Activated CD8-positive, alpha-beta memory T cell treated with anti-CD3 and anti-CD28 coated beads for 24 hours (primary cell): ENCODE results near the gene PPBP.

ENCODE experiments used
- DNase-seq: peaks from one replicate; pipeline ENCODE4 v3.0.0-alpha.2; 2020

PPBP gene

GRCh38 chr4:73988061-73988460, at the start of gene PPBP:
TSS of gene PPBP (minus strand) at chr4:73988190. CDS start at chr4:73988103, 87 bp downstream.
- DNase-seq: no peak

- no peak for DNase-seq
Observed at GRCh38 chr4:74037076-74037955, 49.3 kb upstream of the PPBP start.

GRCh38 chr4:74033739-74034138, 45.7 kb upstream of the PPBP start:
- DNase-seq: no peak

DNA sequence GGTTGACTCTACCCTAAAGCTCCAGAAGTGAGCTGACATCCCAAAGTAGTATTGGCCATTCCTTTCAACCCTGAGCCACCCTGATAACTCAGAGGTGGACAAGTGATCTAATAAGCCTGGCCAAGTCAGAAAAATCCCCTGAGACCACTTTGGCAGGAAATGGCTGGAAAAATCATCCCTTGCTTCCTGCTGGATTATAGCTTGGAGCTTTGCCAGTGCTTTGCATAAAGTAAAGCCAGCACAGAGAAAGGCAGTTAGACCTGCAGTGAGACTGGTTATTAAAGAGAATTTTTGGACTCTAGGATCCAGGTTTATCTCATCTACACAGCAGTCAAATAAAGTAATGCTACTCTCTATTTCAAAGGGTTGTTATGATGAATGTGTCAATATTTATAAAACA, 44.1 kb upstream of the PPBP start:
- no peak for DNase-seq

DNA sequence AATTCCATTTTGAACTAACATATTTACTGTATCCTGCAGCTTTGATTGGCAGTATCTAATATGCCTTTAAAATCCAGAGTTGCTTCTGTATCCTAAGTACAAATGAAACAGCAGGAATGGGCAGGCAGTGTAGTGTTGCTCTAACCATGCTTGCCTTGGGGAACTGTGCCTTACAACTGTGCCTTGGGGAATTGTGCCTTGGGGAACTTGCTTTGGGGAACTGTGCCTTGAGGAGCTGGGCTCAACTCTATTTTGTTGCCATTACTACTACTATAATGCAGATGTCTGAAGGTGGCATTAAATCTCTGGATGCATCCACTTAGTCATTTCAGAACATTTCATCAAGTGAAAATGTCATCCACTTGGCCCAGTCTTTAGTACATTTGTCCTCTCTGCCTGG, 43.6 kb upstream of the PPBP start:
- no peak for DNase-seq

- no peak for DNase-seq
Observed at GRCh38 chr4:74030285-74030684, 42.3 kb upstream of the PPBP start.

DNA sequence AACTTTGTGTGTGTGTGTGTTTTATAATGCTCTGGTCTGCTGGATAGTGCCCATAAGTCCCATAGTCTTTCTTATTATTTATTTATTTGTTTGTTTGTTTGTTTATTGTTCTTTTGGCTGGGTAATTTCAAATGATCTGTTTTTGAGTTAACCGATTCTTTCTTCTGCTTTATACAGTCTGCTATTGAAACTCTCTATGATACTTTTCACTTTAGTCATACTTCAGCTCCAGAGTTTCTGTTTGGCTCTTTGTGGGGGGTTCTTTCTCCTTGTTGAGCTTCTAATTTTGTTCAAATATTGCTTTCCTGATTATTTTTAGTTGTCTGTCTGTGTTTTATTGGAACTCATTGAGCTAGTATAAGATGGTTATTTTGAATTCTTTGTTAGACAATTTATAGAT, 40.5 kb upstream of the PPBP start:
- no peak for DNase-seq

DNA sequence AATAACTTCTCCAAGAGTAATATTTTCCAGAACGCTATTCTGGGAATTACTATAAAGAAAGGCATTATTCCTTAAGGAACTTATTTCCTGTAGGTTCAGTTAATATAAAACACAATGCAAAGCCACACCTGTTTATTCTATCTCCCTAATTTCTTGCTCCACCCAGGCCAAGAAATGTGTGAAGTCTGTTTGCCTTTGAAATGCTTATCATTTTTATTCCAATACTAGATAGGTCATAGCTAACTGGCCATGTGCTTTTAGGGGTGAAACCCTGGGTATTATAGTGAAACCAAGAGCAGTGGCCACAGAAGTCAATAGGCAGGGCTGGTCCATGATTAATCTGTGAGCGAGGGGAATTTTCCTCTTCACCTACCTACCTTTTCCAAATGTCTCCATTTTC, 35.7 kb upstream of the PPBP start:
- DNase-seq: no peak

DNA sequence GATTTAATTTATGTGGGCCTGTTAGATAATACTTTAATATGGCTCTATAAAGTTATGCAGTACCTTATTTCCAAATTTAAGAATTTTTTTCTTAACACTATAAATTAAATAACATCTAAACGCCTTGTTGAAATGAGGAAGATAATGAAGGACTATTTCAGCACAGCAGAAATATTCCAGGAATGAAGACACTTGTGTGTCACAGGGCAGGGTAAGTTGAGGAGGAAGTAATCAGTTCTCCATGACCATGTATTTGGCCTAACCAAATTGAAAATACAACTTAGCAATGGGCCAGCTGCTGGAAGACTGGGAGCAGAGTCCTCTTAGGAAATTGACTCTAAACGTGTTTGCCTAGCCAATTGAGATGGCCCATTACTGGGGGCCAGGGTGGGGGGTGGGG, 33.6 kb upstream of the PPBP start:
- no peak for DNase-seq

DNA sequence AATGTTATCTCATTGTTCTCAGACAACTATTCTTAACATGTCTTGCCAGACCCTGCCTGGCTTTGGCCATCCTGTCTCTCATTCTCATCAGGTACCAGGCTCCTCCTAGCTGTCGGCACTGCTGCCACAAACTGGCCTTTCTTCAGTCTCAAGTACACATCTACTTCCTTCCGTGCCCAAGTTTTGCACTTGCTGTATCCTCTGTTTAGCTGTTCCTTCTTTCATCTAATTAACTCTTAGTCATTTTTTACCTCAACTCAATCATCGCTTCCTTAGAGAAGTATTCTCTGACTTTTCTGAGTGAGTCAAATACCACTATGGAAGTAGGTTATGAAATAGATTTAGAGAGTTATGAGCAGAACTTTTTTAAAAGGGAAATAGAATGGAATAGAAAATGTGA, 30.8 kb upstream of the PPBP start:
- DNase-seq: no peak

GRCh38 chr4:74018116-74018515, 30.1 kb upstream of the PPBP start:
- DNase-seq: no peak

DNA sequence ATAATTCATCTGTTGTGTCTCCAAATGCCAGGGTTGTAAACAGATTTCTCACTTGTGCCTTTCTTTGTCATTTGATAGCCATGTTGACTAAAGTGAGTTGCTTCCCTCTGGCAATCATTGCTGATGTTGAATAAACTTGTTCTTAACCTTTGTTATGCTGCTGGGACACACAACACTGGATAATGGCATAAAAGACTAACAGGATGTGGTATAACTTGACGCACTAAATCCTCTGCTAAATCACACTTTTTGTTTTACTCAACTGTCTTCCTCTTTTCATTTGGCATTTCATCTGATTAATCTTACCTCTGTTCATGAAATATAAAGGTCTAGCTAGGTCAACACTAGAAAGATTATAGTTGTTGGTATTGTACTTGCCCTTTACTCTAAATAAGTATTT, 28.1 kb upstream of the PPBP start:
- DNase-seq: no peak

- no peak for DNase-seq
Observed at GRCh38 chr4:74015126-74015780, 27.3 kb upstream of the PPBP start.

- no peak for DNase-seq
Observed at GRCh38 chr4:74014332-74014731, 26.3 kb upstream of the PPBP start.

DNA sequence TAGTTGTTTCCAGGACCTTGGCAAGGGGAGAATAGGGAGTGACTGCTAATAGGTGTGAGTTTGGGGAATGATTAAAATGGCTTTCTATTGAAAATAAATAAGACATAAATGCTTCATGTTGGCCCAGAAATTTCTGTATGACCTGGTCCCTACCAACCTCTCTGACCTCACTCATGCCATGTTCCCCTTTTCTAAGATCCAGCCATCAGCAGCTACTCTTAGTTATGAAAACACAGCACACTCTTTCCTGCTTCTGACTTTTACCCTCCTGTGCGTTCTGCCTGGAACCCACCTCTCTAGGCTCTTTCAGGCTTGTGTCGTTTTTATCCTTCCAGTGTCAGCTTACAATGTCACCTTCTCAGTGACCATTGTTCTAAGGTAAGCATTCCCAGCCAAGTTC, 25.3 kb upstream of the PPBP start:
- no peak for DNase-seq

GRCh38 chr4:74012130-74012529, 24.1 kb upstream of the PPBP start:
- no peak for DNase-seq

DNA sequence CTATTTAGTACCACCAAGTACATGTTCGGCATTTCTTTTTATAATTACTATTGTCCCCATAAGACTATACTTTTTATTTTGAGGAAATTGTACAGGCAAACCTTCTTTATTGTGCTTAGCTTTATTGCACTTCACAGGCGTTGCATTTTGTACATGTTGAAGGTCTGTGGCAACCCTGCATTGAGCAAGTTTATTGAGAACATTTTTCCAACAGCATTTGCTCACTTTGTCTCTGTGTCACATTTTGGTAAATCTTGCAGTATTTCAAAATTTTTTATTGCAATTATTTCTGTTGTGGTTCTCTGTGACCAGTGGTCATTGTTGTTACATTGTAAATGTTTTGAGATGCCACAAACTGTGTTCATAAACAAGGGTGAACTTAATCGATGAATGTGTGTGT, 21.3 kb upstream of the PPBP start:
- DNase-seq: no peak

GRCh38 chr4:74006009-74006476, 18.1 kb upstream of the PPBP start:
- DNase-seq: no peak

DNA sequence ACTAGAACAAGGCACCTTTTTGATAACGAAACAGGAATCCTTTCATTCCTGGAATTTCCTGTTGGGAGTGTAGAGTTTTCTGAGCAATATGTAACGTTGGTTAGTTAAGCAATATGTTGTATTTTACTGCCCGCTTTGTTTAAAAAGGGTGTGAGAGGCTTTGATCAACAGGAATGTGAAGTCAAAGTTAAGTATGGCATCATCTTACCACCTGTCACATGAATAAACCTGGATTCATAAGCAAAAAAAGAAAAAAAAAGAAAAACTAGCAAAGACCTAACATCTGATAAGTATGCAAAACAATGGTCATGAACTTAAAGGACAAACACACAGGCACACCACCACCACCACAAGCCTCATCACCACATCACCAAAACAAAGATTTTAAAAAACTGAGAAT, 17.5 kb upstream of the PPBP start:
- DNase-seq: no peak

- DNase-seq: no peak
Observed at GRCh38 chr4:74004668-74005067, 16.7 kb upstream of the PPBP start.

GRCh38 chr4:74000301-74000700, 12.3 kb upstream of the PPBP start:
- DNase-seq: no peak

GRCh38 chr4:73998040-73999011, 10.3 kb upstream of the PPBP start, which contains the start of gene CXCL5:
TSS of gene CXCL5 (minus strand) at chr4:73998677. CDS start at chr4:73998581, 96 bp downstream.
- DNase-seq: no peak

GRCh38 chr4:73992050-73992449, 4.1 kb upstream of the PPBP start:
- no peak for DNase-seq
